Measurements from ENCODE around the gene SIGLEC7.
A peak's percentile ranks its signal among the peaks of the same experiment; 100 is the strongest.

Gene SIGLEC7

DNA sequence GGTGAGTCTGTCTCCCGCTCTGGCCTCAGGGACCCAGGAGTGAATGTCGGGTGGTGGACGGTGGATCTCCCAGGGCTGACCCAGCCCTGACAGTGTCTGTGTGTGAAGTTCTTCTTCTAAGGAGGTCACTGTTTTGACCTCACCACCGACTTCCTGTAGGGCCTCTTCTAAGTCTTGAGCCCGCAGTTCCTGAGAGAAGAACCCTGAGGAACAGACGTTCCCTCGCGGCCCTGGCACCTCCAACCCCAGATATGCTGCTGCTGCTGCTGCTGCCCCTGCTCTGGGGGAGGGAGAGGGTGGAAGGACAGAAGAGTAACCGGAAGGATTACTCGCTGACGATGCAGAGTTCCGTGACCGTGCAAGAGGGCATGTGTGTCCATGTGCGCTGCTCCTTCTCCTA, at the start of gene SIGLEC7:
Gene SIGLEC7, plus strand, starts transcription at position 183 of the 400 bp plus-strand sequence. Its CDS starts 69 bp downstream, at position 252.
- FAIRE-seq, result no peak

DNA sequence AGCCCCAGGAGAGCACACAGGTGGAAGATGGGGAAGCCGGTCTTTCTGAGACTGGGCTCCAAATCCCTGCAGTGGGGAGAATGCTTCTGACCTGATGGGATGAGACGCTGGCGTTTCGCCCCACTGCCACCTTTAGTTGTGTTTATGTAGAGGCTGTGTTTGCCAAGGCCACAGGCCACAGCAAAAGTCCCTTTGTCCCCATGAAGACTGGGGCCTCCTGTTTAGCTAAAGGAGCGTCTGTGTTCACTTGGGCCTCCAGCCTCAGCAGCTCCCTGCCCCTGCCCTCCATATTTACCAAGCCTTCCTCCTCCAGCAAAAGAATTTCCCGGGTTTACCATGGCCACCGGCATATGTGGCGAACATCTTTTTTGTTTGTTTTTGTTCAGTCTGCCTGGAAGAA, 49.0 kb upstream of the SIGLEC7 start:
- FAIRE-seq, result no peak

DNA sequence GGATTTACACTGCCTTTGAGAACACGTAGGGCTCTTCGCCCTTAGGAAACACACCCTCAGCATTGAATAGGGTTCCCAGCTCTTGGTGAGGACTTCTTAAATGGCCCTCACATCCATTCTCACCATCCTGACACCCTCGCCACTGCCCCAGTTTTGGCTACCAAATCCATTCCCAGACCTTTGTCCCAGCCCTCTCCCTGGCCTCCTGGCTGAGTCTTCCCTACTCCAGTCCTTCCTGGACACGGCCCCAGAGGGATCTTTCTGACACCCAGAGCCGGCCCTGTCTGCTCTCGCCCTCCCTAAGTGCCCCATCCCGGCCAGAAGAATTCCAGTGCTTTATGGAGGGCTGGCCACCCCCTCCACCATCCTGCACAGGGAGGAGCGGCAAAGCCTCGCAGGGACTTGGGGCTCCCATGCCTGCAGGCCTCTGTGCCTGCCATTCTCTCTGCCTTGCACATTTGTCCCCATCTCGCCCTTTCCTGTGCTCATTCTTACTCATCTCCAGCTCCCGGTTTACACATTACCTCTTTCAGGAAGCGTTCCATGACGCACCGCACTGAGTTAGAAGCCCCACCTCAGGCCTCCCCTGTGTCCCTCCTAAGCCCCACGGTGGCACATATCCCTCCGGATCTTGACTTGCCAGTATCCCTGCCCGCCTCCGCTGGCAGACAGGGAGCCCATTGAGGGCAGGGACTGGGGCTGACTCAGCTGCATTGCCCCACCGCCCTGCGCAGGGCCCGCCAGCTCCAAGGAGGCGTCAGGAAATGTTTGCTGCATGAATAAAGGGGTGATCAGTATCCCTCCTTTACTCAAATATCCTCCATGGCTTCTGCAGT, 48.4 kb upstream of the SIGLEC7 start:
- FAIRE-seq, result no peak

DNA sequence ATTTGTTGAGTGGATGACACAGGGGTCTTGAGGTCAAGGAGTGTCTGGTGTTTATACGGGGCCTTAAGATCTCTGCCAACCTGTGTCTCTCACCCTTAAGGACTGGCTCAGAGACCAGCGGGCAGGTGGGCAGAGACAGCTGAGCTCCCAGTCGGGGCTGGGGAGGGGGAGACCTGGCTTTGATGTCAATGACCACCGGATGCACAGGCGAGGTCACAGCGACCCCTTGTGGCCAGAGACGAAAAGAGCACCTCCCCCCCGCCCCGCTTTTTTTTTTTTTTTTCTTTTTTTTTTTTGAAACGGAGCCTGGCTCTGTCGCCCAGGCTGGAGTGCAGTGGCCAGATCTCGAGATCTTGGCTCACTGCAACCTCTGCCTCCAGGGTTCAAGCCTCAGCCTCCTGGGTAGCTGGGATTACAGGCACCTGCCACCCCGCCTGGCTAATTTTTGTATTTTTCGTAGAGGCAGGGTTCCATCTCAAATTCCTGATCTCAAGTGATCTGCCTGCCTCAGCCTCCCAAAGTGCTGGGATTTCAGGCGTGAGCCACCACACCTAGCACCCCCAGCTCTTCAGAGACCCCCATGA, 47.3 kb upstream of the SIGLEC7 start:
- no peak for FAIRE-seq

DNA sequence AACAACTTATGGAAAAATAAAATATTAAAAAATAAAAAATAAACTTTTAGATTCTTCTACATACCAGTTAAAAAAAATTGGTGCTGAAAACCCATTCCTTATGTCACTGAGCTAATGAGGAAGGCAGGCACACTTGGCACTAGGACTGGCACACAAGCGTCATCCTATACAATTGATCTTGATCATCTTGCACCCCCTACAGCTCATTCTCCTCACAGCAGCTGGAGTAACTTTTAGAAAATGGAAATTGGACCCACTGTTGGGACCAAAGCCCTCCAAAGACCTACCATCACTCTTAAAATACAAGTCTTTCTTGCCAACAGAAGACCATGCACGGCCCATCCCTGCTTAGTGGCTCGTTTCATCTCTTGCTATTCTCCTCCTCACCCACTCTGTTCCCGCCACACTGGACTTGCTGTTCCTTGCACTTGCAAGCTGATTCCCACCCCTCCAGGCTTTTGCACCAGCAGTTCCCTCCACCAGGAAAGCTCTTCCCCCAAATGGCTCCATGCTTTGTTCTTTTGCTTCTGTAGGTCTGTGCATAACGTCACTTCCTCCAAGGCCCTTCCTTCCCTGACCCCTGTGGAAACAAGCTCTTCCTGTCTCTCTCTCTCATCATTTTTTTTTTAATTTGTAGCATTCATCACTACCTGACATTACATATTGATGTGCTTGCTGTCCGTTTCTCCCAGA, 45.5 kb upstream of the SIGLEC7 start:
- no peak for FAIRE-seq

DNA sequence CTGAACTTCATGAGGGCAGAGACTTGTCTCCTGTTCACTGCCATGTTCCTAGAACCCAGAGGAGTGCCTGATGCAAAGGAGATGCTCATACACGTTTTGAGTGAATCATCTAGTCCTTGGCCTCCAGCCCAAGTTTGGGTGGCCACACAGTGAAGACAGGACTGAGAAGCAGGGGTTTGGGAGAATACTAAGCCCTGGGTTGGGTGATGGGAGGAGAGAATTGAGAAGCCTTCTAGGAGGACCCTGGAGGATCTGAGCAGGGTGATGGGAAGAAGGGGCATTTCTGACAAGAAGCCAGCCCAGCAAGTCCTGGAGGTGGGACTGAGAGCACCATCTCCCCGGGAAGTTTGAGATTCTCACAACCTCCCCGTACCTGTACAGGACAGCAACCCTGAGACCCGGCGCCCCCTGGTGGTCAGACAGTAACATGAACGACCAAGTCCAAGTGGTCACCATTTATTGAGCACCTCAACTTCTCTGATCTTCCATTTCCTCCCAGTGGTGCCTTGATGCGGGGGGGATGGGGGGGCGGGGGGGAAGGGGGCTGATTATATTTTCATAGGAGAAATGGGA, 44.8 kb upstream of the SIGLEC7 start:
- FAIRE-seq, result no peak

DNA sequence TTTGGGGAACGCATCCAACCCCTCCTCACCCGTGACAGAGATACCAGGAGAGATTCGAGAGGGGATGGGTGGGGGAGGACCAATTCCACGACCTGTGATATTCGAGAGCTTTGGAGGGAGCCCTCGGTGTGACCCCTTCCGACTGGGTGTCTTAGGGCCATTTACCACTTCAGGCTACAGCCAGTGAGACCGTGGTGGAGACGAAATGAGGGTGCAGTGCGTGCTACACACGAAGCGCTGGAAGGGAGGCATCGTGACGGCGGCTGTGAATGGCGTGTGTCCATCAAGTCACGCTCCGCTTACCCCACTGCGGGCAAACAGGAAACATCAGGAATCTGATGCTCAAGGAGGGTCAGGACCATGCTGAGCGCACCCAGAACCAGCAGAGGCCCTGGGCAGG, 44.3 kb upstream of the SIGLEC7 start:
- FAIRE-seq, result no peak

DNA sequence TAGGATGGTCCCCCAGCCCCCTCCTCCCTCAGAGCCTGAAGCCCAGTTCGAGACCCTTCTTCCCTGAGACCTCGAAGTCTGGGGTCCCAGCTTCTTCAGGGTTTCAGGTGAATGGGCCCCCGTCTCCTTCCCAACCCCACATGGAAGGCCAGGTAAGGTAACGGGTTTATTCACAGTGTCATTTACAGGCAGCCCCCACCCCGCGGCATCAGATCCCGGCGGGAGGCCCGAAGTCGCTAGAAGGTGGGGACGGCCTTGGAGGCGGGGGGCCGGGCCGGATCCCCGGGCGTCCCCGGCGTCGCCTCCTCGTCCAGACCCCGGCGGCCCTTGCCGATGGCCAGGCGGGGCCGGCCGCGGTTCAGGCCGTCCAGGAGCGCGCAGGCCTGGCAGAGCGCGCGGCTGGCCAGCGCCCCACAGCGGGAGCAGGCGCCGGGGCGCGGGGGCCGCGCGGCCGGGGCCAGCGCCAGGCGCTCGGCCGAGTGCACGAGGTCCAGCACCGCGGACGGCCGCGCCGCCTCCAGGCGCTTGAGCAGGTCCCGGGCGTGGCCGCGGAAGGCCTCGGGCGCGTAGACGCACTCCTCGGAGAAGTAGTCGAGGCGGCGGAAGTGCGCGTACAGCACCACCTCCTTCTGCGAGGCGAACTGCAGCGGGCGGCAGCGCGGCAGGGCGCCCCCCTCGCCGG, 43.6 kb upstream of the SIGLEC7 start:
- FAIRE-seq, result no peak

DNA sequence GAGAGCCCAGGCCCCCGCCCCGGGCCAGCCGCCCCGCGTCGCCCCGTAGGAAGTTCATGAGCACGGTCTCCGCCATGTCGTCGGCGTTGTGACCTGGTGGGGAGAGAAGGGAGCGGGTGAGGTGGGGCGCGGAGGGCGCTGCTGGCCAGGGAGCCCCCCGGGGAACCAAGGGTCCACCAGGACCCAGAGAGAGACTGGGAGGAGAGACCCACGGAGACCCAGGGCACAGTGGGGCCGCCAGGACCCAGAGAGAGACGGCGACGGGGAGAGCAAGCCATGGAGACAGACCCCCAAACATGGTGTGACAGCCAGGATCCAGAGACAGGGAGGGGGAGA, 43.1 kb upstream of the SIGLEC7 start:
- FAIRE-seq, result no peak

DNA sequence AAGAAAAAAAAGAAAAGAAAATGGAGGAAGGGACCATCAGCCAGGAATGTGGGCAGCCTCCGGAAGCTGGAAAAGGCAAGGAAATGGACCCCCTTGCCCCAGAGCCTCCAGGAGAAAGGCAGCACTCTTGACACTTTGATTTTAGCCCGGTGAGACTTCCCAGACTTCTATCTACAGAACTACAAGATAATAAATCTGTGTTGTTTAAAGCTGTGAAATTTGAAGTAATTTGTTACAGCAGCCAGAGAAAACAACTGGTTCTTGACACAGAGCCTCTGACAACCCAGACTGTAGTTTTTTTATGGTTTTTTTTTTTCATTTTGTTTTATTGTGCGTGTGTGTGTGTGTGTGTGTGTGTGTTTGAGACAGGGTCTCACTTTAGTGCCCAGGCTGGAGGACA, 41.5 kb upstream of the SIGLEC7 start:
- no peak for FAIRE-seq

DNA sequence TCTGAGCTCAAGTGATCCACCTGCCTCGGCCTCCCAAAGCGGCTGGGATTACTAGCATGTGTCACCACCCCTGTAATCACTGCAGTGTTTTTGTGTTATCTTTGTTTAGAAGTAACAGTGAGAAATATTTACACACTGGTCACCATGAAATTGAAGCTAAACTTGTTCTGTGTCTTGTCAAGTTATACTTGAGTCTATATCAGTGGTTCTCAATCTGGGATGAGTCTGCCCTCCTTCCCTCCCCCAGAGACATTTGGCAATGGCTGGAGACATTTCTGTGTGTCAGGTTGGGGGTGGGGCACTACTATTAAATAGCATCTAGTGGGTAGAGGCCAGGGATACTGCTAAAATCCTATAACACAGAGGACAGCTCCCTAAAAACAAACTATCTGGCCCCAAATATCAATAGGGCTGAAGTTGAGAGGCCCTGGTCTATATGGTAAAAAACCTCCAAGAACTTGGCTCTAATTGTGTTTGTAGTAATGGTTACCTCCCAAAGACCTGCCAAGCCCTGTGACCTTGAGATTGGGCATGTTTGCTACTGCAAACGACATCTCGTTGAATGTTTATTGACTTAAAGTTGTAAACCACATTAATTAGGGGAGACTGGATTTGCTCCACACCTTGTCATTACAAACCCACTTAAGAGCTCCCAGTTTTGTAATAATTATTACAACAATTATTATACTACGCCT, 40.8 kb upstream of the SIGLEC7 start:
- no peak for FAIRE-seq

DNA sequence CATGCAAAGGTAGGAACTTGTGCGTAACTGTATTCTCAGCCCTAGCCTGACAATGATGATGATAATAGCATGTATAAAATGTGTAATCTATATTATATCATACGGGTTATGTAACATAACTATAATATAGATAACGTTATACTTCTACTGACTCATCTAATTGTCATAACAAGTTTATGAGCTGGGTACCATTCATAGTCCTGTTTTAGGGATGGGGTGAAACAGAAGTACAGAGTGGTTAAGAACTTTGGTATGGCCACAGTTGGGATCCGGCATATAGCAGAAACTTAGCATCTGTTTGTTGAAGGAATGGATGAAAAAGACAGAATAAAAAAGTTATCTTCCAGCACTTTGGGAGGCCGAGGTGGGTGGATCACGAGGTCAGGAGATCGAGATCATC, 39.1 kb upstream of the SIGLEC7 start:
- no peak for FAIRE-seq

DNA sequence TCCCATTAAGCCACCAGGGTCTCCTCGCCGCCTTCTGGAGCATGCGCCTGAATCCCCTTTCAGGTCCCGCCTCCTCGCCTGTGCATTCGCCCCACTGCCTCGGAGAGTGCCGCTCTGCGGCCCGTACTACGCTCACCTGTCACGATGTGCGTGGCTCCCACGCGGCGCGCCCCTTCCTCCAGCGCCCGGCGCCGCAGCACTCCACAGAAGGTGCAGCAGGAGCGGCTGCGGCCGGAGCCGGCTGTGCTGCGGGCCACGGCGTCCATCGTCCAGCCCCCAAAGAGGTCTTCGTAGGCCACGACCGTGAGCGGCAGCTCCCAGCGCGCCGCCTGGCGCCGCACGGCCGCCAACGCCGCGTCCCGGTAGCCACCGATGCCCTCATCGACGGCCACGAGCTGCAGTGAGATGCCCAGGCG, 38.2 kb upstream of the SIGLEC7 start:
- no peak for FAIRE-seq

DNA sequence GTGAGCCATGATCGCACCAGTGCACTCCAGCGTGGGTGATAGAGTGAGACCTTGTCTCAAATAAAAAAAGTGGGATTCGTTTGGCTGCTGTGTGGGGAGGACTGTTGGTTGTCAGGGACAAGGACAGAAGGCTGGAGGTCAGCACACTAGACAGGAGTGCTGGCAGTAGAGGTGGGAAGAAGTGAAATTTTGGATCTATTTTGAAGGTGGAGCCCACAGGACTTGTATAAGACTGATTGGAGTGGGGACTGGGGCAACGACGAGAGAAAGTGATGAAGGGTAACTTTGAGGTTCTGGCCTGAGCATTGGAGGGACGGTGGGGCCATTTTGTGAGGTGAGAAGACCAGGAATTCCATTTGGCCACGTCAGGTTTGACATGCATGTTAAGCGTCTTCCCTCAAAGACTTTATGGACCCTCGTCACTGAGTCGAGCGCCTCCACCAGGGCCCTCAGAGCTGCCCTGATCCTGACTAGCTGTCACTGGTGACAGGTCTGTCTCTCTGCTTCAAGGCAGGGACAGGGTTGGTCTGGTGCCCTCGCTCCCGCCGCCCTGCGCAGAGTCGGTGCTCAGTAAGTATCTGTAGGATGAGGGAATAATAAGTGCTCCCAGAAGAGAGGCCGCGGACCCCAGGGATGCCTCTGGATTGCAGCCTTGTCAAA, 34.6 kb upstream of the SIGLEC7 start:
- FAIRE-seq, result no peak

DNA sequence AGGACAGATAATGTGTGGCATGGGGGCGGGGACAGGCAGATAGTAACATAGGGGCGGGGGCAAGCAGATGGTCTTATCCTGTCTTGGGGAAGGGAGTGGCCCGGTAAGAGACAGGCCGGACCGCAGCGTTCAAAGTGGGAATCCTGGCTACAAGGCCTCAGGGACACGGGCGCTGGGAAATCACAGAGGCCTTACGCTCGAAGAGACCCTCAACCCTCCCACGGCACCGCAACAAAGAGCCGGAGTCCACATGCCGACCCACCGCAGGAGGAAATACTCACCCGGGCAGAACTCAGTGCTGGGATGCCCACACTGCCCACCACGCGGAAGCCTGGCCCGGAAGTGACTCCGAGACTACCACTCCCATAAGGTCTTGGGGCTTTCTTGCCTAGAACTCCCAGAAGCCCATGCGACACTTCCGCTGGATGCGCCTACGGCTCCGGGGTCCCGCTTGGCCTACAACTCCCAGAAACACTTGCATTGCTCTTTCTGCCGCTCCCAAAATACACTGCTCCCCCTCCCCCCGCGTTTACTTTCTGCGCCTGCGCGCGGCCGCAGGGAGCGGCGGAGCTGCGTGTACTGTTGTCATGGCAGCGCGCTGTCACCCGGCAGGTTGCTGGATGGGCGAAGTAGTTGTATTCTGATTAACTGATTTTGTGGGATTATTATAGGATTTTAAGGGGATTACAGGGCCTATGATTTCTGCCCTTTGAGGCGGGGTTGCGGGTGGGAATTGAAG, 33.9 kb upstream of the SIGLEC7 start, which contains the start of gene CTU1:
Gene CTU1, minus strand, starts transcription at position 344 of the 739 bp plus-strand sequence. CDS start 3,840 bp downstream, outside the sequence.
- FAIRE-seq, result peak; percentile 95

DNA sequence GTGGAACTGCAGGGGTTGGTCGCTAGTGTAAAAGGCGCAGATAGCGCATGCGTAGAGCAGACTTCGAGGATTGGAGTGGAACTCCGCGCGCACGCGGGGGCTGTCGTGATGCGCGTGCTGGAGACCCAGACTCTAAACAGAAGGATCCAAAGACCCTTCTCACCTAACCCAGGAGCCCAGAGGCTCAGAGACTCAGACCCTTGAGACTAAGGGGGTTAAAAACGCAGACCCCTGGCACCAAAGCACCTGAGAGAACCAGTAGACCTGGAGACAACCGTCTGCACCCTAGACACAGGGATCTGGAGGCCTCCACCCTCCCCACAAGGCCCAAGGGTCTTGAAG, 33.3 kb upstream of the SIGLEC7 start:
- no peak for FAIRE-seq

DNA sequence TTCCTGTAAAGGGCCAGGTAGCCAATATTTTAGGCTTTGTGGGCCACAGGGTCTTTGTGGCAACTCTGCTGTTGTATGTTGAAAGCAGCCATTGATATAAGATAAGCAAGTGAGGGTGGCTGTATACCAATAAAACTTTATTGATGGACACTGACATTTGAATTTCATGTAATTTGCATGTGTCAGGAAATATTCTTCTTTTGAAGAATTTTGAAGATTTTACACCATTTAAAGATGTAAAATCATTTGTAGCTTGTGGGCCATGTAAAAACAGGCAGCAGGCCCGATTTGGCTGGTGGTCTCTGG, 31.5 kb upstream of the SIGLEC7 start:
- no peak for FAIRE-seq

DNA sequence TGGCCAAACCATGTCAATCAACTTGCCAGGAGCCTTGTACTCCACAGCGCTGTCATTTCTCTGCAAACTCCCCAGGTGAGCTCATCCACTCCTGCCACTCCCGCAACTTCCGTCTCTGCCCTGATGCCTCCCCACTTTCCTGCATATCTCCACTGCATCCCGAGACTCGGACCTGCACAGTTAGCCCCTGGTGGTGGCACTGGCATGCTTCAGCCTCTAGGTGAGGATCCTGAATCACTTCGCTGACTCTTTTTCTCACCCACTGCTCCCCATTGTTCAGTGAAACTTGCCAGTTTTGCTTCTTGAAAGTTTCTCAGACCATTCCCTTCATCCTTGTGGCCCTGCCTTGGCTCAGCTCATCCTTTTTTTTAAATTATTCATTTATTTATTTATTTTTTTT, 30.5 kb upstream of the SIGLEC7 start:
- no peak for FAIRE-seq

DNA sequence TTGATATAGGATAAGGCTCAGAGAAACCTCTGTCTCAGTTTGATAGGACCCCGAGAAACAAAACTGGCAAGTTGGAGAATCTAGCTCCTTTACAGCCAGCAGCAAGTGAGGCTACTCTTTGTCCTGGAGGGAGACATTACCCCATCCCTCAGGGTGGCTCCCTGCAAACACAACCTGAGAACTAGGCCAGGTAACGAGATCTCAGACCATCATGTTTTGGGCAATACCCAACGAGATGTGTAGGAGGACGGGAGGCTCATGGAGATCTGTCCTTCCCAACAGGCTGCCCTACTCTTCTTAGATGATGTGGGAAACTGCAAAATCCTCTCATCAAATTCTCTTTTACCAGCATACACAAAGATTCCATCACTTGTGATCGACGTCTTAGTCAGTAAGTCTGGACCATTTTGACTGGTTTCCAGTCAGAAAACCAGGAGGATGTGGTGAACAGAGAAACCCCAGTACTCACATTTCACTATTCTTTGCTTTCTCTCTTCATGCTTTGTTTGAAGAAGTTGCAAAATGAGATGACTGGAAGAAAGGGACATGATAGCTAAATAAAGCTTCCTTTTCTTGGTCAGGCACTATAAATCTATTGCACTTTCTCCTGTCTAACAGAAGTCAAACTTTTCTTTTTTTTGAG, 27.9 kb upstream of the SIGLEC7 start:
- FAIRE-seq, result no peak

DNA sequence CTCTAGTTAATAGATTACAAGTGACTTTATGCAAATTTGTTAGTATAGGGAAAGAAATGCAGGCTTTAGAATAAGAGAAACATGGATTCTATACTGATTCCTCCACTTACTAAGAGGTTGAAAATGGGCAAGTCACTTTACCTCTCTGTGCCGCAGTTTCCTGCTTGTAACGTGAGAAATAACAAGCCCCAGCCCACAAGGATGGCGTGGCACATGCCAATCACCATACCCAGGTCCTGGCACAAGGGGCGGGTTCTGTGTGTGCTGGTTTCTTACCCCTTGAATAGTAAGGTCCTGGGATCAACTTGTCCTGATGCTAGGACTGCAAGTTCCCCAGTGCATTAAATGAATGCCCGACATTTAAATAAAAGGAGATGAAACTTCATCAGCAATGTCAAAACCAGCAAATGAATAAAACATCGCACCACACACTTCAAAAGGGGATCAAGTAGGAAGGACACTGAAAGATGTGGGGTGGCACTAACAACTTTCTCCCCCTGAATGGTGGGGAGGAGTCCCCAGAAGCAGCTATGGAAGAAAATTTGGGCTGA, 25.3 kb upstream of the SIGLEC7 start:
- FAIRE-seq, result no peak

DNA sequence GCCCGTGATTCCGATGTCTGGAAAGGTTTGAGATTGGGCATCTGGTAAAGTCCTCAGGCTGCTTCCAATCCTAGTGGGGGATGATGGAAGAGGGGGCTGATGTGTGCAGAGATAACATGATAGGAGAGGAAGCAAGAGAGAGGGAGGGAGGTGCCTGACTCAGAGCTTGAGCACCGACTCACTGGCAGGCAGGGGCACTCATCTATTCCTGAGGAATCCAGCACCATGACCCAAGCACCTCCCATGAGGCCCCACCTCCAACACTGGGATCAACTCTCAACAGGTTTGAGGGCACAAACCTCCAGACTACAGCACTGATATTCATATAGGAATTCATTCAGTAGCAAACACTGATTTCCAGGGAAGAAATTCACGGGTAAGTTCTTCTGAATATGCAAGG, 23.0 kb upstream of the SIGLEC7 start:
- FAIRE-seq, result no peak

All from TTC549 (cell line).